HepG2 (cell line): ENCODE results near the gene SLC4A8. TPM values are rescaled to one million over a fixed set of nuclear protein-coding genes. Genes with fewer than 3 reads are reported as not detected.

ENCODE experiments used
- ATAC-seq: fragments of 200-7000 bp; cut with Tn5 transposase; 3 replicates; pipeline ENCODE4 v1.9.1; 2020; ENCODE audit warnings: mild to moderate bottlenecking, moderate library complexity
- BruUV-seq: library from RNA; stranded (reverse); fragments of 400-500 nt; replicated peaks from 2 replicates; lab custom pipeline; 2021; lab: Mats Ljungman, UMichigan
- CTCF ChIA-PET: fragments of 300-600 bp; formaldehyde crosslinking; extraction: SDS; loops from one replicate; lab custom pipeline; 2021; ENCODE audit warnings: low total read pairs, inconsistent platforms, low intra/inter-chr PET ratio; lab: Yijun Ruan, JAX
- POLR2A ChIA-PET: fragments of 350-600 bp; sonication (Branson Sonifier 250); formaldehyde crosslinking; loops from one replicate; lab custom pipeline; 2020; ENCODE audit warnings: antibody characterized with exemption, inconsistent platforms; lab: Yijun Ruan, JAX
- DNase-seq: peaks from one replicate; pipeline ENCODE4 v3.0.0-alpha.2; 2015; ENCODE audit warnings: low spot score
- FAIRE-seq: peaks from 3 replicates; lab custom pipeline; 2011; peaks lifted over from hg19 to GRCh38; lab: Jason Lieb, UNC
- H2AFZ ChIP-seq: one replicate; pipeline ENCODE4 v1.6.1; 2011; ENCODE audit warnings: low read length, inconsistent platforms
- H3K27ac ChIP-seq: fragments of 300-600 bp; 3 replicates; pipeline ENCODE4 v1.8.0; 2011; ENCODE audit warnings: mixed run types, mild to moderate bottlenecking, mixed read lengths, low read length, inconsistent platforms; ENCODE audit not compliant: insufficient read depth; ENCODE audit errors: extremely low read length
- H3K27me3 ChIP-seq, 2 experiments: fragments of 200-600 bp in 1 of 2; 2 replicates in 1 of 2; 3 replicates in 1 of 2; pipeline versions ENCODE4 v1.6.0 to v1.8.0; 2011; ENCODE audit warnings: low read length in 2 of 2, mild to moderate bottlenecking in 2 of 2, moderate library complexity in 2 of 2, inconsistent platforms in 1 of 2; ENCODE audit not compliant: insufficient read depth in 2 of 2, control insufficient read depth in 1 of 2
- H3K36me3 ChIP-seq, 2 experiments: fragments of 200-600 bp in 1 of 2; replicated peaks in 1 of 2; 2 replicates in 1 of 2; 3 replicates in 1 of 2; pipeline versions ENCODE4 v1.5.1 to v1.8.0; 2011; ENCODE audit warnings: low read length in 2 of 2, inconsistent platforms in 1 of 2; ENCODE audit not compliant: insufficient read depth in 2 of 2, control insufficient read depth in 1 of 2
- H3K4me1 ChIP-seq: 2 replicates; pipeline ENCODE4 v1.5.1; 2012; ENCODE audit warnings: low read length, inconsistent platforms; ENCODE audit not compliant: insufficient read depth
- H3K4me2 ChIP-seq: 2 replicates; pipeline ENCODE4 v1.6.0; 2011; ENCODE audit warnings: low read depth, low read length, inconsistent platforms
- H3K4me3 ChIP-seq, 3 experiments: fragments of 200-600 bp in 1 of 3; sonication (generic), shearing (Covaris generic) in 1 of 3; replicated peaks in 1 of 3; 2 replicates each; pipeline ENCODE4 v1.5.1; 2011 to 2016; ENCODE audit warnings: low read length in 3 of 3, inconsistent platforms in 2 of 3, low read depth in 2 of 3, mild to moderate bottlenecking in 2 of 3, control low read depth in 1 of 3, mixed read lengths in 1 of 3; ENCODE audit not compliant: insufficient read depth in 1 of 3
- H3K79me2 ChIP-seq: one replicate; pipeline ENCODE4 v1.6.1; 2011; ENCODE audit warnings: low read length, inconsistent platforms; ENCODE audit not compliant: insufficient read depth
- H3K9ac ChIP-seq: 2 replicates; pipeline ENCODE4 v1.6.0; 2011; ENCODE audit warnings: mild to moderate bottlenecking, low read depth, low read length, inconsistent platforms; ENCODE audit not compliant: insufficient read depth
- H3K9me3 ChIP-seq: 2 replicates; pipeline ENCODE4 v1.5.1; 2012; ENCODE audit warnings: mild to moderate bottlenecking, low read length
- H4K20me1 ChIP-seq: 2 replicates; pipeline ENCODE4 v1.6.0; 2011; ENCODE audit warnings: inconsistent platforms, mild to moderate bottlenecking, low read length, moderate library complexity; ENCODE audit not compliant: insufficient read depth
- ATRX ChIP-seq: sonication (generic); formaldehyde crosslinking; IDR thresholded peaks from 2 replicates; pipeline ENCODE4 v1.4.0; 2020; ENCODE audit warnings: missing genetic modification reagents, borderline replicate concordance
- FOXM1 ChIP-seq: sonication (generic); formaldehyde crosslinking; IDR thresholded peaks from 2 replicates; pipeline ENCODE4 v1.5.0; 2020; ENCODE audit warnings: missing genetic modification reagents
- TSC22D2 ChIP-seq: sonication (generic); formaldehyde crosslinking; IDR thresholded peaks from 2 replicates; pipeline ENCODE4 v1.5.1; 2020; ENCODE audit warnings: missing genetic modification reagents, mild to moderate bottlenecking, borderline replicate concordance
- ZBED4 ChIP-seq: sonication (generic); formaldehyde crosslinking; IDR thresholded peaks from 2 replicates; pipeline ENCODE4 v1.4.0; 2020; ENCODE audit warnings: missing genetic modification reagents, borderline replicate concordance
- ZKSCAN8 ChIP-seq: IDR thresholded peaks from 2 replicates; pipeline ENCODE4 v1.6.1; 2016; ENCODE audit warnings: borderline replicate concordance, missing genetic modification reagents, missing compliant biosample characterization
- ZNF205 ChIP-seq: IDR thresholded peaks from 2 replicates; pipeline ENCODE4 v1.6.1; 2018; ENCODE audit warnings: missing biosample characterization, missing genetic modification reagents
- ZNF326 ChIP-seq: sonication (generic); formaldehyde crosslinking; IDR thresholded peaks from 2 replicates; pipeline ENCODE4 v1.4.0; 2020; ENCODE audit warnings: missing genetic modification reagents, borderline replicate concordance
- ZNF33B ChIP-seq: sonication (generic); formaldehyde crosslinking; IDR thresholded peaks from 2 replicates; pipeline ENCODE4 v1.5.1; 2020; ENCODE audit warnings: mild to moderate bottlenecking, missing genetic modification reagents
- ZNF709 ChIP-seq: sonication (generic); formaldehyde crosslinking; IDR thresholded peaks from 2 replicates; pipeline ENCODE4 v1.5.0; 2020; ENCODE audit warnings: mild to moderate bottlenecking, missing genetic modification reagents
- in situ Hi-C: cut with HindIII; loops from 2 replicates; pipeline ENCODE4 v1.10.0; 2017; ENCODE audit warnings: low pct_unique_long_range_greater_than_20kb; ENCODE audit not compliant: extremely low pct_ligation_motif_present
- intact Hi-C: fragments of 100-400 bp; cut with micrococcal nuclease; formaldehyde crosslinking; loops from one replicate; pipeline ENCODE4 v1.10.0; 2022; ENCODE audit not compliant: unreplicated experiment
- polyA plus RNA-seq, 8 experiments: library from polyadenylated mRNA; depleted of rRNA in 3 of 8; stranded (reverse) in 7 of 8; unstranded in 1 of 8; fragments of >200 nt; fragmentation: Illumina TruSeq in 4 of 8; extraction: Trizol in 4 of 8; gene quantifications; 2 replicates each; pipeline versions ENCODE4 v1.2.1 to v1.2.3, GENCODE V29; 2011 to 2016; ENCODE audit warnings: low read depth in 4 of 8, missing spikeins in 1 of 8, mixed read lengths in 1 of 8; ENCODE audit not compliant: insufficient read depth in 1 of 8
- total RNA-seq, 5 experiments: library from RNA; depleted of rRNA; stranded (reverse); fragments of >200 nt; fragmentation: Illumina TruSeq; extraction: Trizol; gene quantifications; 2 replicates each; pipeline ENCODE4 v1.2.3, GENCODE V29; 2016; ENCODE audit warnings: low read depth in 1 of 5
- TF ChIP-seq, protein P1 (sequence below): sonication (generic); formaldehyde crosslinking; IDR thresholded peaks from 2 replicates; pipeline ENCODE4 v1.4.0; 2020; ENCODE audit warnings: mild to moderate bottlenecking, missing genetic modification reagents

SLC4A8 gene
- total and polyA plus RNA-seq, 2 of the 13 experiments (the other 11 are each of a cell fraction or from before 2014, with no cell fraction given): under 0.01 to 0.07 TPM

- no peak for FAIRE-seq
- H3K27ac ChIP-seq: no peak overlapping the region
- H3K4me3 ChIP-seq: no peak overlapping the region
- ChIA-PET POLR2A (no interaction called here), CTCF (no interaction called here)
- no peaks in the 10 kb centered on the region for H3K79me2 ChIP-seq
- no peaks in the 10 kb centered on the region for H3K9me3 ChIP-seq
- no TSS peak for BruUV-seq
- H2AFZ ChIP-seq: no peak overlapping the region
- no peak for ATAC-seq
- H3K36me3 ChIP-seq: no peaks in the 10 kb centered on the region
- H3K27me3 ChIP-seq: peaks cover 1 to 3% of the 10 kb centered on the region in 2 experiments; a peak in 1 of 5 replicates
- H3K4me2 ChIP-seq: no peak overlapping the region
- TF ChIP-seq ZNF326 (CRISPR knock-in tag) (no peak), TSC22D2 (no peak), ZBED4 (no peak), ZNF709 (CRISPR knock-in tag) (no peak), ZNF33B (CRISPR knock-in tag) (no peak), ATRX (no peak), FOXM1 (CRISPR knock-in tag) (no peak), ZNF205 (CRISPR knock-in tag) (no peak), ZKSCAN8 (CRISPR knock-in tag) (no peak)
- TF ChIP-seq, protein P1, sequence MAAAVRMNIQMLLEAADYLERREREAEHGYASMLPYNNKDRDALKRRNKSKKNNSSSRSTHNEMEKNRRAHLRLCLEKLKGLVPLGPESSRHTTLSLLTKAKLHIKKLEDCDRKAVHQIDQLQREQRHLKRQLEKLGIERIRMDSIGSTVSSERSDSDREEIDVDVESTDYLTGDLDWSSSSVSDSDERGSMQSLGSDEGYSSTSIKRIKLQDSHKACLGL (CRISPR knock-in tag): no peak
- in situ Hi-C loops (no loop called here), intact Hi-C loops (no loop called here)
- no peaks in the 10 kb centered on the region for H3K4me1 ChIP-seq
- no peaks in the 10 kb centered on the region for H4K20me1 ChIP-seq
- no peak overlapping the region for H3K9ac ChIP-seq
- no peak for DNase-seq
Measured at GRCh38 chr12:51488281-51488680, 63.6 kb downstream of the SLC4A8 start.
